GM23338 (cell line): Measurements from ENCODE around the gene TNPO1.

Source experiments
- TF ChIP-seq, protein P1 (sequence below): IDR thresholded peaks from 2 replicates; pipeline ENCODE4 v1.6.1; 2016; ENCODE audit warnings: antibody characterized with exemption
- TF ChIP-seq, protein P2 (sequence below): IDR thresholded peaks from one replicate; pipeline ENCODE4 v1.6.1; 2018; ENCODE audit warnings: antibody characterized with exemption; ENCODE audit not compliant: unreplicated experiment

DNA sequence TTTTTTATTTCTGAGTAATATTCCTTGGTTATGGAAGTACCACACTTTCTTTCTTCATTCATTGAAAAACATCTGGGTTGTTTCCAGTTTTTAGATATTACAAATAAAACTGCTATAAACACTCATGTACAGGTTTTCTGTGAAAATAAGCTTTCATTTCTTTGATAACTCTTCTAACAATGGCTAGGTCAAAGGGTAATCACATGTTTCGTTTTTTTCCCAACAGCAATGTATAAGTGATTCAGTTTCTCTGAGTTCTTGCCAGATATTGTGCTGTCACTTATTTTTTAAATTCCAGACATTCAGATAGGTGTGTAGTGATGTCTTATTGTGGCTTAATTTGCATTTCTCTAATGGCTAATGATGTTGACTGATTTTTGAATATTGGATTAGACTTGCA is 16.7 kb upstream of the TNPO1 start:
- TF ChIP-seq, protein P1, sequence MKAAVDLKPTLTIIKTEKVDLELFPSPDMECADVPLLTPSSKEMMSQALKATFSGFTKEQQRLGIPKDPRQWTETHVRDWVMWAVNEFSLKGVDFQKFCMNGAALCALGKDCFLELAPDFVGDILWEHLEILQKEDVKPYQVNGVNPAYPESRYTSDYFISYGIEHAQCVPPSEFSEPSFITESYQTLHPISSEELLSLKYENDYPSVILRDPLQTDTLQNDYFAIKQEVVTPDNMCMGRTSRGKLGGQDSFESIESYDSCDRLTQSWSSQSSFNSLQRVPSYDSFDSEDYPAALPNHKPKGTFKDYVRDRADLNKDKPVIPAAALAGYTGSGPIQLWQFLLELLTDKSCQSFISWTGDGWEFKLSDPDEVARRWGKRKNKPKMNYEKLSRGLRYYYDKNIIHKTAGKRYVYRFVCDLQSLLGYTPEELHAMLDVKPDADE: no peak
- TF ChIP-seq, protein P2, sequence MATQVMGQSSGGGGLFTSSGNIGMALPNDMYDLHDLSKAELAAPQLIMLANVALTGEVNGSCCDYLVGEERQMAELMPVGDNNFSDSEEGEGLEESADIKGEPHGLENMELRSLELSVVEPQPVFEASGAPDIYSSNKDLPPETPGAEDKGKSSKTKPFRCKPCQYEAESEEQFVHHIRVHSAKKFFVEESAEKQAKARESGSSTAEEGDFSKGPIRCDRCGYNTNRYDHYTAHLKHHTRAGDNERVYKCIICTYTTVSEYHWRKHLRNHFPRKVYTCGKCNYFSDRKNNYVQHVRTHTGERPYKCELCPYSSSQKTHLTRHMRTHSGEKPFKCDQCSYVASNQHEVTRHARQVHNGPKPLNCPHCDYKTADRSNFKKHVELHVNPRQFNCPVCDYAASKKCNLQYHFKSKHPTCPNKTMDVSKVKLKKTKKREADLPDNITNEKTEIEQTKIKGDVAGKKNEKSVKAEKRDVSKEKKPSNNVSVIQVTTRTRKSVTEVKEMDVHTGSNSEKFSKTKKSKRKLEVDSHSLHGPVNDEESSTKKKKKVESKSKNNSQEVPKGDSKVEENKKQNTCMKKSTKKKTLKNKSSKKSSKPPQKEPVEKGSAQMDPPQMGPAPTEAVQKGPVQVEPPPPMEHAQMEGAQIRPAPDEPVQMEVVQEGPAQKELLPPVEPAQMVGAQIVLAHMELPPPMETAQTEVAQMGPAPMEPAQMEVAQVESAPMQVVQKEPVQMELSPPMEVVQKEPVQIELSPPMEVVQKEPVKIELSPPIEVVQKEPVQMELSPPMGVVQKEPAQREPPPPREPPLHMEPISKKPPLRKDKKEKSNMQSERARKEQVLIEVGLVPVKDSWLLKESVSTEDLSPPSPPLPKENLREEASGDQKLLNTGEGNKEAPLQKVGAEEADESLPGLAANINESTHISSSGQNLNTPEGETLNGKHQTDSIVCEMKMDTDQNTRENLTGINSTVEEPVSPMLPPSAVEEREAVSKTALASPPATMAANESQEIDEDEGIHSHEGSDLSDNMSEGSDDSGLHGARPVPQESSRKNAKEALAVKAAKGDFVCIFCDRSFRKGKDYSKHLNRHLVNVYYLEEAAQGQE: no peak
